Neural progenitor cell (in vitro differentiated cells): ENCODE results near the gene SNAP29. TPM values are rescaled to one million over a fixed set of nuclear protein-coding genes. Genes with fewer than 3 reads are reported as not detected.

Experiments
- DNase-seq: peaks from one replicate; pipeline ENCODE4 v3.0.0-alpha.2; 2016; ENCODE audit warnings: low spot score
- H2AFZ ChIP-seq: fragments of 200-600 bp; sonication (generic); replicated peaks from 2 replicates; pipeline ENCODE4 v1.6.1; 2016; ENCODE audit warnings: antibody characterized with exemption
- H3F3A ChIP-seq: fragments of 200-600 bp; sonication (generic); 2 replicates; pipeline ENCODE4 v1.6.1; 2016; ENCODE audit warnings: antibody characterized with exemption, low read depth
- H3K27ac ChIP-seq: fragments of 200-600 bp; sonication (generic); 2 replicates; pipeline ENCODE4 v1.5.1; 2016; ENCODE audit warnings: mild to moderate bottlenecking
- H3K27me3 ChIP-seq: fragments of 200-600 bp; sonication (generic); 2 replicates; pipeline ENCODE4 v1.6.1; 2016; ENCODE audit warnings: mild to moderate bottlenecking, moderate library complexity
- H3K36me3 ChIP-seq: fragments of 200-600 bp; sonication (generic); 2 replicates; pipeline ENCODE4 v1.5.1; 2016
- H3K4me1 ChIP-seq: fragments of 200-600 bp; sonication (generic); 2 replicates; pipeline ENCODE4 v1.6.1; 2016; ENCODE audit warnings: mixed run types
- H3K4me2 ChIP-seq: fragments of 200-600 bp; sonication (generic); 2 replicates; pipeline ENCODE4 v1.6.1; 2016
- H3K4me3 ChIP-seq: fragments of 200-600 bp; sonication (generic); 2 replicates; pipeline ENCODE4 v1.5.1; 2016
- H3K79me2 ChIP-seq: fragments of 200-600 bp; sonication (generic); 2 replicates; pipeline ENCODE4 v1.6.1; 2016; ENCODE audit warnings: low read depth
- H3K9ac ChIP-seq: fragments of 200-600 bp; sonication (generic); 2 replicates; pipeline ENCODE4 v1.6.1; 2016
- H3K9me3 ChIP-seq: fragments of 200-600 bp; sonication (generic); 2 replicates; pipeline ENCODE4 v1.5.1; 2016; ENCODE audit warnings: low read depth
- H4K20me1 ChIP-seq: fragments of 200-600 bp; sonication (generic); 2 replicates; pipeline ENCODE4 v1.6.1; 2016; ENCODE audit warnings: low read depth
- H3K27ac Mint-ChIP-seq: 3 replicates; pipeline ENCODE4 v1.8.0; 2021; ENCODE audit warnings: mixed read lengths
- H3K27me3 Mint-ChIP-seq: 2 replicates; pipeline ENCODE4 v1.8.0; 2022; ENCODE audit warnings: low read depth, mild to moderate bottlenecking, inconsistent platforms, moderate library complexity, mixed read lengths; ENCODE audit not compliant: insufficient read depth
- H3K36me3 Mint-ChIP-seq: 3 replicates; pipeline ENCODE4 v1.8.0; 2021; ENCODE audit warnings: mixed read lengths
- H3K4me1 Mint-ChIP-seq: 3 replicates; pipeline ENCODE4 v1.8.0; 2021; ENCODE audit warnings: mixed read lengths
- H3K4me3 Mint-ChIP-seq: 3 replicates; pipeline ENCODE4 v1.8.0; 2021; ENCODE audit warnings: mild to moderate bottlenecking, moderate library complexity, mixed read lengths
- H3K9me3 Mint-ChIP-seq: 3 replicates; pipeline ENCODE4 v1.8.0; 2020; ENCODE audit warnings: mixed read lengths
- CTCF ChIP-seq: fragments of 200-600 bp; sonication (generic); IDR thresholded peaks from 2 replicates; pipeline ENCODE4 v1.5.1; 2017; ENCODE audit warnings: antibody characterized with exemption, mild to moderate bottlenecking
- EZH2 ChIP-seq: fragments of 200-600 bp; sonication (generic); IDR thresholded peaks from 2 replicates; pipeline ENCODE4 v1.6.1; 2017; ENCODE audit warnings: antibody characterized with exemption, mild to moderate bottlenecking, moderate library complexity
- EZH2phosphoT487 ChIP-seq: fragments of 200-600 bp; sonication (generic); IDR thresholded peaks from 2 replicates; pipeline ENCODE4 v1.6.1; 2017; ENCODE audit warnings: antibody characterized with exemption
- total RNA-seq: library from RNA; depleted of rRNA; stranded (reverse); fragments of >200 nt; gene quantifications from 2 replicates; pipeline ENCODE4 v1.2.3, GENCODE V29; 2015; ENCODE audit warnings: low replicate concordance

SNAP29 gene
- total RNA-seq, 1 donor from 2014 or later: 5.6 TPM

- no peak overlapping the region for H3K27ac ChIP-seq
- no peak overlapping the region for H2AFZ ChIP-seq
- DNase-seq: no peak
- H3F3A ChIP-seq: no peaks in the 10 kb centered on the region
- H3K4me1 ChIP-seq: no peaks in the 10 kb centered on the region
- TF ChIP-seq EZH2 (no peak), CTCF (no peak), EZH2phosphoT487 (no peak)
- peaks cover 4% of the 10 kb centered on the region for H3K4me1 Mint-ChIP-seq
- peak overlapping the region; percentile 76 for H3K27ac Mint-ChIP-seq
- peaks cover 18% of the 10 kb centered on the region for H3K36me3 Mint-ChIP-seq
- no peaks in the 10 kb centered on the region for H3K27me3 ChIP-seq
- H4K20me1 ChIP-seq: no peaks in the 10 kb centered on the region
- H3K4me3 Mint-ChIP-seq: no peak overlapping the region
- no peak overlapping the region for H3K4me2 ChIP-seq
- H3K9me3 Mint-ChIP-seq: no peaks in the 10 kb centered on the region
- peaks cover 5% of the 10 kb centered on the region for H3K27me3 Mint-ChIP-seq
- H3K79me2 ChIP-seq: no peaks in the 10 kb centered on the region
- no peak overlapping the region for H3K4me3 ChIP-seq
- H3K36me3 ChIP-seq: no peaks in the 10 kb centered on the region
- no peaks in the 10 kb centered on the region for H3K9me3 ChIP-seq
- no peak overlapping the region for H3K9ac ChIP-seq
Measured at GRCh38 chr22:20885017-20885556, 26.3 kb downstream of the SNAP29 start.

- Histone ChIP-seq H3K9ac (no peak overlapping the region), H3K4me3 (no peak overlapping the region), H4K20me1 (no peaks in the 10 kb centered on the region), H3K79me2 (no peaks in the 10 kb centered on the region), H3K9me3 (no peaks in the 10 kb centered on the region), H3K27me3 (no peaks in the 10 kb centered on the region), H3K27ac (no peak overlapping the region), H2AFZ (peak overlapping the region; percentile 53), H3F3A (no peaks in the 10 kb centered on the region), H3K4me2 (no peak overlapping the region), H3K36me3 (no peaks in the 10 kb centered on the region), H3K4me1 (no peaks in the 10 kb centered on the region)
- peaks cover 5% of the 10 kb centered on the region for H3K27me3 Mint-ChIP-seq
- H3K4me1 Mint-ChIP-seq: peaks cover 4% of the 10 kb centered on the region
- TF ChIP-seq EZH2 (no peak), CTCF (peak; percentile 85), EZH2phosphoT487 (no peak)
- no peak overlapping the region for H3K27ac Mint-ChIP-seq
- no peaks in the 10 kb centered on the region for H3K9me3 Mint-ChIP-seq
- no peak overlapping the region for H3K4me3 Mint-ChIP-seq
- DNase-seq: peak; percentile 89
- peaks cover 15% of the 10 kb centered on the region for H3K36me3 Mint-ChIP-seq
Measured at GRCh38 chr22:20885557-20886323, 26.9 kb downstream of the SNAP29 start.

GRCh38 chr22:20887375-20887774 lies 28.6 kb downstream of the SNAP29 start:
- no peaks in the 10 kb centered on the region for H3K79me2 ChIP-seq
- TF ChIP-seq EZH2 (no peak), EZH2phosphoT487 (no peak), CTCF (no peak)
- peaks cover 8% of the 10 kb centered on the region for H3K27me3 Mint-ChIP-seq
- H3K9me3 Mint-ChIP-seq: no peaks in the 10 kb centered on the region
- H2AFZ ChIP-seq: no peak overlapping the region
- H3K4me1 Mint-ChIP-seq: peaks cover 4% of the 10 kb centered on the region
- H3F3A ChIP-seq: no peaks in the 10 kb centered on the region
- H3K27me3 ChIP-seq: no peaks in the 10 kb centered on the region
- no peaks in the 10 kb centered on the region for H3K4me1 ChIP-seq
- no peak overlapping the region for H3K4me3 ChIP-seq
- H3K36me3 Mint-ChIP-seq: peaks cover 13% of the 10 kb centered on the region
- no peaks in the 10 kb centered on the region for H4K20me1 ChIP-seq
- no peaks in the 10 kb centered on the region for H3K9me3 ChIP-seq
- H3K27ac Mint-ChIP-seq: no peak overlapping the region
- DNase-seq: no peak
- H3K36me3 ChIP-seq: no peaks in the 10 kb centered on the region
- H3K27ac ChIP-seq: no peak overlapping the region
- H3K9ac ChIP-seq: no peak overlapping the region
- H3K4me2 ChIP-seq: no peak overlapping the region
- no peak overlapping the region for H3K4me3 Mint-ChIP-seq
